Measurements from ENCODE around the gene ZNF581.

The ZNF581 gene

DNA sequence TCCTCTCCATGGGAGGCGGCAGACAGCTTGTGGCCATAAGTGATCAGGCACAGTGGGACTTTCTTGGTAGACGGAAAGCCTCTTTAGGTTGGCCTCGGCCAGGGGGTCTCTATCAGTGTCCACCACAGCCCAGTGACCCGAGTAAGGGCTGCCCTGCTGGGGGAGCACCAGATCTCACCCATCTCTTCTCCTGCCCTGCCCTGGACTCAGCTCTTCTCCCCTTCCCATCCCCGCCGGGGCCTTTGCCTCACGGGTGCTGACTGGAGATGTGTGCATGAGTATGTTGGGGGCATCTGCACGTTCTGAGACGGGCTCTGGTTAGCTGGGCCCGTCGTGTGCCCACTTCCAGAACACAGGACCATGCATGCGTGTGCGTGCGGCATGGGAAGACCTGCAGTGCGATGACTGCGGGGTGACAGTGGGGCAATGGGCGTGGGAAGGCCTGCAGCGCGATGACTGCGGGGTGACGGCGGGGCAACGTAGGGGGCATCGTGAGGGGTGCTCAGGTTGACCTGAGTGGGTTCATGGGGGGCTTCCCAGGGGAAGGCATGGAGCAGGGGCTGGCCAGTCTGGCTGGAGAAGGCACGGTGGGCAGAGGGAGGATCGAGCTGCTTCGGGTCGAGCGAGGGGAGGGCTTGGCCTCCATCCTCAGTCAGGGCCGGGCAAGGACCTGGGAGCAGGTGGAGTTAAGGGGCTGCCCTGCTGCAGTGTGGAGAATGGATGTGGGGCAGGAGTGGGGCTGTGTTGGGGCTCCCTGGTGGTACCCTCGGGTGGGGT, 47.5 kb downstream of the ZNF581 start:
- Histone ChIP-seq H4K20me1 (ENCODE audit: insufficient read depth, low read length) (peaks cover 51% of the 10 kb centered on the region), H3K4me3 (ENCODE audit: low read length) (no peak overlapping the region), H2AFZ (ENCODE audit: low read depth, low read length) (no peak overlapping the region), H3K9ac (ENCODE audit: low read length) (no peak overlapping the region), H3K27ac (ENCODE audit: low read length) (no peak overlapping the region), H3K79me2 (ENCODE audit: low read length) (peaks cover 33% of the 10 kb centered on the region), H3K4me2 (ENCODE audit: low read length) (no peak overlapping the region), H3K36me3 (replicated peaks; ENCODE audit: low read depth, low read length) (peaks cover 78% of the 10 kb centered on the region), H3K9me3 (ENCODE audit: insufficient read depth, low read length) (no peaks in the 10 kb centered on the region), H3K4me1 (ENCODE audit: low read length) (no peaks in the 10 kb centered on the region), H3K27me3 (ENCODE audit: low read depth, low read length) (no peaks in the 10 kb centered on the region)
- TF ChIP-seq EZH2phosphoT487 (IDR thresholded peaks at IDR 0.05; ENCODE audit: low read depth): no peak
- TF ChIP-seq, protein P1, sequence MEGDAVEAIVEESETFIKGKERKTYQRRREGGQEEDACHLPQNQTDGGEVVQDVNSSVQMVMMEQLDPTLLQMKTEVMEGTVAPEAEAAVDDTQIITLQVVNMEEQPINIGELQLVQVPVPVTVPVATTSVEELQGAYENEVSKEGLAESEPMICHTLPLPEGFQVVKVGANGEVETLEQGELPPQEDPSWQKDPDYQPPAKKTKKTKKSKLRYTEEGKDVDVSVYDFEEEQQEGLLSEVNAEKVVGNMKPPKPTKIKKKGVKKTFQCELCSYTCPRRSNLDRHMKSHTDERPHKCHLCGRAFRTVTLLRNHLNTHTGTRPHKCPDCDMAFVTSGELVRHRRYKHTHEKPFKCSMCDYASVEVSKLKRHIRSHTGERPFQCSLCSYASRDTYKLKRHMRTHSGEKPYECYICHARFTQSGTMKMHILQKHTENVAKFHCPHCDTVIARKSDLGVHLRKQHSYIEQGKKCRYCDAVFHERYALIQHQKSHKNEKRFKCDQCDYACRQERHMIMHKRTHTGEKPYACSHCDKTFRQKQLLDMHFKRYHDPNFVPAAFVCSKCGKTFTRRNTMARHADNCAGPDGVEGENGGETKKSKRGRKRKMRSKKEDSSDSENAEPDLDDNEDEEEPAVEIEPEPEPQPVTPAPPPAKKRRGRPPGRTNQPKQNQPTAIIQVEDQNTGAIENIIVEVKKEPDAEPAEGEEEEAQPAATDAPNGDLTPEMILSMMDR (IDR thresholded peaks at IDR 0.05; ENCODE audit: low read depth, low read length): no peak

DNA sequence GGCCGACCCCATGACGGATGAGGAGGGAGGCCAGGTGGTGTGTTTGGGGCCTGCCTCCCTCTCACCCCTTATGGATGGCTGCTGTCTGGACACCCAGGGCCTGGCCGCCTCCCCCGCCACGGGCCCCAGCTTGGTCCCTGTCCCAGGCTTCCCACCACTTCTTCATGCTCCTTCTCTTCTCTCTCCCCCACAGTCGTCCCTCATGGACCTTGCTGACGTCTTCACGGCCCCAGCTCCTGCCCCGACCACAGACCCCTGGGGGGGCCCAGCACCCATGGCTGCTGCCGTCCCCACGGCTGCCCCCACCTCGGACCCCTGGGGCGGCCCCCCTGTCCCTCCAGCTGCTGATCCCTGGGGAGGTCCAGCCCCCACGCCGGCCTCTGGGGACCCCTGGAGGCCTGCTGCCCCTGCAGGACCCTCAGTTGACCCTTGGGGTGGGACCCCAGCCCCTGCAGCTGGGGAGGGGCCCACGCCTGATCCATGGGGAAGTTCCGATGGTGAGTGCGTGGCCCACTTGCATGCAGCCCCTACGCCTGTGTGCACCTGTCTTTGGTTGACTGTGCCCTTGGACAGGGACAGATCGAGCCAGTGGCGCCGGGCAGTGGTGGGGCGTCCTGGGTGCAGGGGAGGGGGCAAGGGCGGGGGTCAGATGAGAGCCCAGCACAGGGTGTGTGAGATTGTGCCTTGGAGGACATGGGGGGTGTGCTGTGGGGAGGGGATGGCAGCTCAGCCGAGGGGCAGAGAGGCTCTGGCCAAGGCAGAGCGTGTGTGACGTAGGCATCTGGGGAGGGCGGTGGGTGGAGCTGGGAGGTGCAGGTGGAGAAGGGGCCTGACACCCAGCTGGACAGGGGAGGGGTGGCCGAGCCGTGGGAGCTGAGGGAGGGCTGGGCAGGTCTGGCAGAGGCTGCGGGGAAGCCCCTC, 48.4 kb downstream of the ZNF581 start:
- H4K20me1 ChIP-seq (ENCODE audit: insufficient read depth, low read length): peaks cover 42% of the 10 kb centered on the region
- H3K27ac ChIP-seq (ENCODE audit: low read length): no peak overlapping the region
- H3K4me2 ChIP-seq (ENCODE audit: low read length): no peak overlapping the region
- no peak overlapping the region for H3K4me3 ChIP-seq (ENCODE audit: low read length)
- H2AFZ ChIP-seq (ENCODE audit: low read depth, low read length): no peak overlapping the region
- peaks cover 24% of the 10 kb centered on the region for H3K79me2 ChIP-seq (ENCODE audit: low read length)
- peaks cover 83% of the 10 kb centered on the region for H3K36me3 ChIP-seq (replicated peaks; ENCODE audit: low read depth, low read length)
- H3K4me1 ChIP-seq (ENCODE audit: low read length): no peaks in the 10 kb centered on the region
- TF ChIP-seq, protein P1 (IDR thresholded peaks at IDR 0.05; ENCODE audit: low read depth, low read length): no peak
- no peak for TF ChIP-seq EZH2phosphoT487 (IDR thresholded peaks at IDR 0.05; ENCODE audit: low read depth)
- H3K9me3 ChIP-seq (ENCODE audit: insufficient read depth, low read length): no peaks in the 10 kb centered on the region
- no peak overlapping the region for H3K9ac ChIP-seq (ENCODE audit: low read length)
- no peaks in the 10 kb centered on the region for H3K27me3 ChIP-seq (ENCODE audit: low read depth, low read length)

DNA sequence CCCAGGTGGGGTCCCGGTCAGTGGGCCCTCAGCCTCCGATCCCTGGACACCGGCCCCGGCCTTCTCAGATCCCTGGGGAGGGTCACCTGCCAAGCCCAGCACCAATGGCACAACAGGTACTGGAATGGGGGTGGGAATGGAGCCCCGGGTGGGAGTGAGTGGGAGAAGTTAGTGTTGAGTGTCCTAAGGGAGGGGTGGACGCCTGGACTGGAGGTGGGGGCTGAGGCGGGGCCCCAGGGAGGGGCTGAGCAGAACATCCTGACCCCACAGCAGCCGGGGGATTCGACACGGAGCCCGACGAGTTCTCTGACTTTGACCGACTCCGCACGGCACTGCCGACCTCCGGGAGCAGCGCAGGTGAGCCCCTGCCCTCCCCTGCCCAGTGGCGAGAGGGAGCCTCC, 49.2 kb downstream of the ZNF581 start:
- Histone ChIP-seq H3K27me3 (ENCODE audit: low read depth, low read length) (no peaks in the 10 kb centered on the region), H3K4me1 (ENCODE audit: low read length) (no peaks in the 10 kb centered on the region), H3K79me2 (ENCODE audit: low read length) (peaks cover 16% of the 10 kb centered on the region; the same call in 1 of the 2 replicates), H3K4me2 (ENCODE audit: low read length) (no peak overlapping the region), H3K27ac (ENCODE audit: low read length) (no peak overlapping the region), H3K36me3 (replicated peaks; ENCODE audit: low read depth, low read length) (peaks cover 88% of the 10 kb centered on the region), H4K20me1 (ENCODE audit: insufficient read depth, low read length) (peaks cover 33% of the 10 kb centered on the region), H2AFZ (ENCODE audit: low read depth, low read length) (no peak overlapping the region), H3K4me3 (ENCODE audit: low read length) (no peak overlapping the region), H3K9me3 (ENCODE audit: insufficient read depth, low read length) (no peaks in the 10 kb centered on the region), H3K9ac (ENCODE audit: low read length) (no peak overlapping the region)
- TF ChIP-seq, protein P1 (IDR thresholded peaks at IDR 0.05; ENCODE audit: low read depth, low read length): no peak
- no peak for TF ChIP-seq EZH2phosphoT487 (IDR thresholded peaks at IDR 0.05; ENCODE audit: low read depth)

Data from OCI-LY3 (cell line).